HG02571 (cell line): ENCODE data around the gene C3orf33.

Source experiments
- ATAC-seq: cut with Tn5 transposase; IDR thresholded peaks from one replicate; pipeline ENCODE4 v1.9.1; 2021; ENCODE audit warnings: mild to moderate bottlenecking, moderate library complexity; ENCODE audit not compliant: unreplicated experiment

C3orf33 gene

GRCh38 chr3:155790272-155790925 lies 15.7 kb downstream of the C3orf33 start:
- no peak for ATAC-seq

- ATAC-seq, result no peak
Observed at GRCh38 chr3:155785662-155786295, 20.3 kb downstream of the C3orf33 start.

- no peak for ATAC-seq
Observed at GRCh38 chr3:155782390-155782953, 23.6 kb downstream of the C3orf33 start.

GRCh38 chr3:155780291-155780690 lies 25.8 kb downstream of the C3orf33 start:
- no peak for ATAC-seq

GRCh38 chr3:155778462-155778861 lies 27.6 kb downstream of the C3orf33 start:
- no peak for ATAC-seq

DNA sequence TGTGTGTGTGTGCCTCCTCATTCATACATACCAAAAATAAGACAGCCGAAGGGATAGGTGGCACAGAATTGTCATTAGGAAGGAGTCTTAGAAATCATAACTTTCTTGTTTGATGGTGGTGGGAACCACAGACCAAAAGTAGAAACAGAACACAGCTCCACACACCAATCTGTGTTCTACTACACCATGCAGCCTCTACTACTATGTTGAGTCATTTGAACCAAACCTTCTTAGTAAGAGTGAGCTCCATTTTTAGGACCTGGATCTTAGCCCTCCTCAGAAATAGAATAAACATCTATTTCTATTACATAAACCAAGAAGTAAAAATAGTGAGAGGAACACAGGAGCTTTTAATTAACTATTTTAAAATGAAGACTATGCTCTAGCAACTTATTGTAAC lies 33.3 kb downstream of the C3orf33 start:
- ATAC-seq, result no peak

- no peak for ATAC-seq
Observed at GRCh38 chr3:155771126-155771525, 35.0 kb downstream of the C3orf33 start.

DNA sequence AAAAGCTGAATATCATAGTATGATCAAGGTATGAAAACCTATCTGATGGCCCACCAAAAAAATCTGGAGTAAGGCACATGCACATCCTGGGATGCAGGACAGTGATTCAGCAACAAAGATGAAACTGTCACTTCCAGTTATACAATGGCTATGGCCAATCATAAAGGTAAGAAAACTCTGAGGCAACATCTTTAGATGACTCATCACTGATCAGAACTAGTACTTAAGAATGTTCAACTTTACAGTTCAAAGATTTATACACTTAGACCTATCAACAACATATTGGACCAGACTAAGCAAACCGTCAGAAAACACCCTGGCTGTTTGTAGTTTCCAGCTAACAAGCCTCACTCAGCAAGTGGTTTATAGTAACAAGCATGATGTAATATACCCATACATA lies 39.9 kb downstream of the C3orf33 start:
- no peak for ATAC-seq

GRCh38 chr3:155763870-155764463 lies 42.1 kb downstream of the C3orf33 start:
- no peak for ATAC-seq

- no peak for ATAC-seq
Observed at GRCh38 chr3:155760653-155761052, 45.4 kb downstream of the C3orf33 start.

DNA sequence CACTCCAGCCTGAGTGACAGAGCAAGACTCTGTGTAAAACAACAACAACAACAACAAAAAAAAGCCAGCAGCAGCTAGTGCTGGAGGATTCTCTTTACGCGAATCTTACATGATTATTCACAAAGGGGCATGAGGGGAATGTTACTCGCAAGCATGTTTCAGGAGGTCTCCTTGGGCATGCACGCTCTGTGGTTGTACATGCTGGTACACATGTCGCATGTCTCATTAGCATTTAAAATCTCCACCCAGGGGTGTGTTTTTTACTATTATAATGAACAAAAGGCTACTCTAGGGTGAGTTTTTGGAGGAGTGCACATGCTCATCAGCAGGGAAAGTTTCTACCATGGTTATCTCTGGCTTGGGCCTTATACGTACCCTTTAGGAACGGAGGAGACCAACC lies 48.5 kb downstream of the C3orf33 start:
- no peak for ATAC-seq

- ATAC-seq, result no peak
Observed at GRCh38 chr3:155753038-155753639, 52.9 kb downstream of the C3orf33 start.

- no peak for ATAC-seq
Observed at GRCh38 chr3:155748611-155749365, 57.3 kb downstream of the C3orf33 start.

- no peak for ATAC-seq
Observed at GRCh38 chr3:155747946-155748290, 58.2 kb downstream of the C3orf33 start.

- ATAC-seq, result no peak
Observed at GRCh38 chr3:155747286-155747945, 58.7 kb downstream of the C3orf33 start.

DNA sequence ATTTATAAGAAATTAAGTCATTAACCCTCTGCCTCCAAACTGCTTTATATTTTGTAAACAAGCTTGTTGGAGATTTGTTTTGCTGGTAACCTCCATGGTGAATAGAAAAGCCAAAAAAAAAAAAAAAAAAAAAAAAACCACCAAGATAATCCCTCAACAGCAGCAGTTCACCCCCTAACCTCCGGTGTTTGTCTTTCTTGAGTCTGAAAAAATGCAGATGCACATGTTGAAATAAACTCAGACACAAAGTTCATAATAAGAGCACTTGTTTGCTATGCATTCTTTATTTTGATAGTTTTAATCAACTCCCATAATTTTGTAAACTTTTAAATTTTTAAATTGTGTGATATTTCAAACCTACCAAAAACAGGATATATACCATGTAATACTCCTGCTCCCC lies 59.4 kb downstream of the C3orf33 start:
- no peak for ATAC-seq

GRCh38 chr3:155745795-155746550 lies 60.1 kb downstream of the C3orf33 start:
- no peak for ATAC-seq

GRCh38 chr3:155744626-155745324 lies 61.3 kb downstream of the C3orf33 start, which contains the start of gene PLCH1:
Gene PLCH1 (minus strand): TSS chr3:155745071. CDS start chr3:155704224, 40,847 bp downstream.
- peak; percentile 62 for ATAC-seq

DNA sequence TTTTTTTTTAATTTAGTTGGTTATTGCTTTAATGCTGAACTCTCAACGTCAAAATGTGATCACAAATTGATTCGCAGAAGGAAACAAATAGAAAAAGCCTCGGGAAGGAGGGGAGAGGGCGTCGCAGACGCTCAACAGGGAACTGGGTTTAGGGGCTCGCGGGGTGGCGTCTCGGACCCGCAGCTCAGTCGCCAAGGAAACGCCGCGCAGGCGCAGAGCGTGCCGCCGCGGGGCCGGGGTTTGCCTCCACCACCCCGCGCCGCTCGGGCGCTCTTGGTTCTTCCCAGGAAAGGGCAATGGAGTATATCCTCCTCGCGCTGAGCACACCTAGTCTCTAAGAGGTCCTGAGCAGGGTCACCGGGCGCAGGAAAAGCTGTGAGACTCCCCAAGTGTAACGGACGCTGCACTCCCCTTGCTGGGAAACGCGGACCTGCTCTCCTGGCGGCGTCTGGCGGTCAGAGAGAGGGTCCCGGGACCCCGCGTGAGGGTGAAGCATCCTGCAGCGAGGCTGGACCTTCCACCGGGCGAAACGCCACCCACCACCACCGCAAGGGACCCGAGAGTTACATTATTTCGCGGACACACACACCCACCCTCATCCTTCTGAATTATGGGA lies 62.0 kb downstream of the C3orf33 start:
- ATAC-seq, result peak; percentile 50
